ENCODE data around the gene PCCB. TPM values are rescaled to one million over a fixed set of nuclear protein-coding genes. Genes with fewer than 3 reads are reported as not detected.

Gene PCCB
- total and polyA plus RNA-seq, 2 of the 8 experiments (the other 6 are each of a cell fraction or from before 2014, with no cell fraction given) = 56.7 to 84.4 TPM

DNA sequence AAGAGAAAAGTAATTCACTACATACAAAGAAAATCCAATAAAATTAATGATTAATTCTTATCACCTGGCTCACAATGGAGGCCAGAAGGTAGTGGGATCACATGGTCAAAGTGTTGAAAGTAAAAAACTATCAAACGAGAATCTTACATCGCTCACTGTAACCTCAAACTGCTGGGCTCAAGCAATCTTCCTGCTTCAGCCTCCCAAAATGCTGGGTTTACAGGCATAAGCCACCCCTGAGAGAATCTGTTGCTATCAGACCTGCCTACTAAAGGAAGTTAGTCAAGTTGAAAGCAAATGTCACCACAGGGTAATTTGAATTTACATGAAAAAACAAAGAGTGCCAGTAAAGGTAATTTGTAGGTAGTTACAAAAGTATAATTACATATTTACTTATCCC lies 103.3 kb downstream of the PCCB start:
- Histone ChIP-seq H4K91ac (replicated peaks; ENCODE audit: insufficient read length, low read length) (no peak overlapping the region), H2AK5ac (ENCODE audit: low read depth, low read length) (no peak overlapping the region), H2BK20ac (ENCODE audit: low read length) (no peak overlapping the region), H3K56ac (replicated peaks; ENCODE audit: insufficient read length, low read depth, low read length) (no peak overlapping the region), H2BK5ac (ENCODE audit: low read depth, low read length) (no peak overlapping the region), H2BK12ac (ENCODE audit: low read depth, low read length) (no peak overlapping the region), H3K27me3 (replicated peaks in 1 of 4; ENCODE audit: control insufficient read depth in 3 of 4, extremely low read depth in 1 of 4, insufficient read depth in 3 of 4, low read length in 3 of 4) (no peaks in the 10 kb centered on the region), H4K20me1 (replicated peaks in 1 of 2; ENCODE audit: control insufficient read depth in 1 of 2, insufficient read depth in 2 of 2, low read length in 2 of 2) (no peaks in the 10 kb centered on the region), H3K4me1 (replicated peaks in 1 of 4; ENCODE audit: control insufficient read depth in 3 of 4, insufficient read depth in 4 of 4, low read length in 3 of 4) (no peaks in the 10 kb centered on the region), H3K4ac (replicated peaks; ENCODE audit: insufficient read length, low read depth, low read length) (no peak overlapping the region), H3K4me3 (ENCODE audit: extremely low read depth in 1 of 4, insufficient read depth in 2 of 4, low read depth in 3 of 4, low read length in 4 of 4) (no peak overlapping the region), H4K8ac (ENCODE audit: extremely low read depth, insufficient read depth, low read length) (no peak overlapping the region), H3K14ac (ENCODE audit: insufficient read length) (no peak overlapping the region), H3K79me1 (ENCODE audit: low read depth, low read length) (no peaks in the 10 kb centered on the region), H3K36me3 (ENCODE audit: control insufficient read depth in 2 of 4, insufficient read depth in 4 of 4, low read length in 3 of 4) (no peaks in the 10 kb centered on the region; a peak in 1 of 8 replicates), H3K9ac (replicated peaks in 1 of 4; ENCODE audit: extremely low read depth in 1 of 4, low read depth in 3 of 4, low read length in 3 of 4) (no peak overlapping the region), H3K79me2 (ENCODE audit: control insufficient read depth in 1 of 2, insufficient read depth in 2 of 2, low read length in 2 of 2) (no peaks in the 10 kb centered on the region), H3K23me2 (ENCODE audit: low read depth, low read length) (no peaks in the 10 kb centered on the region), H3K23ac (ENCODE audit: insufficient read length) (no peak overlapping the region), H4K5ac (ENCODE audit: insufficient read length, low read depth, low read length) (no peak overlapping the region), H2AFZ (ENCODE audit: low read length) (no peak overlapping the region), H3K18ac (ENCODE audit: extremely low read depth, low read length) (no peak overlapping the region), H2BK120ac (replicated peaks; ENCODE audit: low read depth, low read length) (no peak overlapping the region), H3K27ac (ENCODE audit: low read depth, low read length) (no peak overlapping the region), H3K9me3 (ENCODE audit: insufficient read depth in 2 of 2, low read depth in 1 of 2, low read length in 1 of 2) (no peaks in the 10 kb centered on the region), H2BK15ac (ENCODE audit: low read length) (no peak overlapping the region), H3K4me2 (ENCODE audit: insufficient read depth in 1 of 2, low read depth in 2 of 2, low read length in 2 of 2) (no peak overlapping the region)
- no peak for FAIRE-seq
- CTCF ChIA-PET (ENCODE audit: partially characterized antibody) = no interaction called here
- WGBS, 2 experiments (ENCODE audit: extremely low coverage in 1 of 2, insufficient coverage in 1 of 2, insufficient read length in 1 of 2, insufficient replicate concordance in 2 of 2, low coverage in 1 of 2, low lambda C conversion rate in 2 of 2, missing lambda C conversion rate in 1 of 2) = 80% methylated on average over 2 of the region's 2 CpGs; no CpG with 5 or more reads in 1 of the 2 experiments
- no peak for DNase-seq (ENCODE audit: low read depth in 1 of 2, low spot score in 2 of 2)
- POLR2A ChIA-PET (ENCODE audit: partially characterized antibody) = no interaction called here
- no peak for TF ChIP-seq NANOG (IDR thresholded peaks at IDR 0.05; ENCODE audit: insufficient read depth, low read depth, low read length, poor library complexity, severe bottlenecking)
- TF ChIP-seq, protein P1, sequence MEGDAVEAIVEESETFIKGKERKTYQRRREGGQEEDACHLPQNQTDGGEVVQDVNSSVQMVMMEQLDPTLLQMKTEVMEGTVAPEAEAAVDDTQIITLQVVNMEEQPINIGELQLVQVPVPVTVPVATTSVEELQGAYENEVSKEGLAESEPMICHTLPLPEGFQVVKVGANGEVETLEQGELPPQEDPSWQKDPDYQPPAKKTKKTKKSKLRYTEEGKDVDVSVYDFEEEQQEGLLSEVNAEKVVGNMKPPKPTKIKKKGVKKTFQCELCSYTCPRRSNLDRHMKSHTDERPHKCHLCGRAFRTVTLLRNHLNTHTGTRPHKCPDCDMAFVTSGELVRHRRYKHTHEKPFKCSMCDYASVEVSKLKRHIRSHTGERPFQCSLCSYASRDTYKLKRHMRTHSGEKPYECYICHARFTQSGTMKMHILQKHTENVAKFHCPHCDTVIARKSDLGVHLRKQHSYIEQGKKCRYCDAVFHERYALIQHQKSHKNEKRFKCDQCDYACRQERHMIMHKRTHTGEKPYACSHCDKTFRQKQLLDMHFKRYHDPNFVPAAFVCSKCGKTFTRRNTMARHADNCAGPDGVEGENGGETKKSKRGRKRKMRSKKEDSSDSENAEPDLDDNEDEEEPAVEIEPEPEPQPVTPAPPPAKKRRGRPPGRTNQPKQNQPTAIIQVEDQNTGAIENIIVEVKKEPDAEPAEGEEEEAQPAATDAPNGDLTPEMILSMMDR (IDR thresholded peaks at IDR 0.05; ENCODE audit: control extremely low read depth in 1 of 3, insufficient read depth in 1 of 3, low read depth in 1 of 3, low read length in 3 of 3) = no peak
- no peak for TF ChIP-seq TAF7 (optimal IDR thresholded peaks at IDR 0.05; ENCODE audit: borderline replicate concordance, low read depth, low read length)
- no peak for TF ChIP-seq YY1 (IDR thresholded peaks at IDR 0.05; ENCODE audit: low read depth, low read length)
- TF ChIP-seq RXRA (IDR thresholded peaks at IDR 0.05; ENCODE audit: insufficient read depth, low read depth, low read length) = no peak
